CD4-positive, alpha-beta T cell (primary cell): ENCODE results near the gene CHGA. TPM values are rescaled to one million over a fixed set of nuclear protein-coding genes. Genes with fewer than 3 reads are reported as not detected.

Experiments used
- ATAC-seq: fragments of 200-7000 bp; cut with Tn5 transposase; one replicate; pipeline ENCODE4 v1.10.0; 2022; ENCODE audit warnings: mild to moderate bottlenecking; ENCODE audit not compliant: poor library complexity
- CTCF ChIA-PET: fragments of 350-600 bp; sonication (Branson Sonifier 250); formaldehyde crosslinking; loops from one replicate; lab custom pipeline; 2021; ENCODE audit warnings: antibody characterized with exemption, inconsistent platforms; lab: Charles Lee
- POLR2A ChIA-PET: fragments of 350-600 bp; sonication (Branson Sonifier 250); formaldehyde crosslinking; loops from one replicate; lab custom pipeline; 2021; ENCODE audit warnings: antibody characterized with exemption, inconsistent platforms; lab: Charles Lee
- DNase-seq, 14 experiments: peaks; one replicate each; pipeline ENCODE4 v3.0.0-alpha.2; 2013 to 2020; ENCODE audit warnings: mixed read lengths in 2 of 14
- H3K27ac ChIP-seq, 2 donors: one replicate each; pipeline versions ENCODE4 v1.5.1 to v1.7.0; 2013; ENCODE audit warnings: low read length in 2 of 2, low read depth in 1 of 2, mild to moderate bottlenecking in 1 of 2
- H3K27me3 ChIP-seq, 2 experiments: 1 replicate in 1 of 2; 2 replicates in 1 of 2; pipeline versions ENCODE4 v1.6.1 to v1.7.0; 2013; ENCODE audit warnings: low read length in 2 of 2, control low read depth in 1 of 2, mild to moderate bottlenecking in 1 of 2, moderate library complexity in 1 of 2; ENCODE audit not compliant: insufficient read depth in 2 of 2, control insufficient read depth in 1 of 2
- H3K36me3 ChIP-seq: one replicate; pipeline ENCODE4 v1.6.1; 2013; ENCODE audit warnings: low read length, control low read depth; ENCODE audit not compliant: insufficient read depth
- H3K4me1 ChIP-seq: one replicate; pipeline ENCODE4 v1.6.1; 2013; ENCODE audit warnings: low read length, control low read depth; ENCODE audit not compliant: insufficient read depth
- H3K4me3 ChIP-seq: one replicate; pipeline ENCODE4 v1.5.1; 2013; ENCODE audit warnings: mild to moderate bottlenecking, low read length, moderate library complexity
- H3K9me3 ChIP-seq, 2 experiments: 1 replicate in 1 of 2; 2 replicates in 1 of 2; pipeline versions ENCODE4 v1.6.1 to v1.7.0; 2013; ENCODE audit warnings: low read length in 2 of 2, mild to moderate bottlenecking in 2 of 2, control low read depth in 1 of 2, moderate library complexity in 1 of 2; ENCODE audit not compliant: control insufficient read depth in 1 of 2, insufficient read depth in 1 of 2
- H3K27ac Mint-ChIP-seq: one replicate; pipeline ENCODE4 v1.8.0; 2020; ENCODE audit warnings: mixed read lengths
- H3K27me3 Mint-ChIP-seq: one replicate; pipeline ENCODE4 v1.8.0; 2021; ENCODE audit warnings: mixed read lengths
- H3K36me3 Mint-ChIP-seq: one replicate; pipeline ENCODE4 v1.8.0; 2021; ENCODE audit warnings: low read depth, mixed read lengths
- H3K4me1 Mint-ChIP-seq: one replicate; pipeline ENCODE4 v1.8.0; 2021; ENCODE audit warnings: low read depth, mixed read lengths
- H3K4me3 Mint-ChIP-seq: one replicate; pipeline ENCODE4 v1.8.0; 2020; ENCODE audit warnings: mild to moderate bottlenecking, mixed read lengths
- H3K9me3 Mint-ChIP-seq: one replicate; pipeline ENCODE4 v1.8.0; 2020; ENCODE audit warnings: mixed read lengths
- CTCF ChIP-seq: fragments of 200-600 bp; IDR thresholded peaks from one replicate; pipeline ENCODE4 v1.8.0; 2022; ENCODE audit warnings: antibody characterized with exemption, mild to moderate bottlenecking
- intact Hi-C, 2 experiments: fragments of 100-400 bp; cut with DNase I in 1 of 2; cut with micrococcal nuclease in 1 of 2; formaldehyde crosslinking; loops; one replicate each; pipeline versions ENCODE4 v1.15.1 to v1.9.0; 2023 to 2025; cut with DNase I, micrococcal nuclease
- total RNA-seq, 174 experiments: library from RNA in 2 of 174; stranded (reverse) in 2 of 174; gene quantifications; one replicate each; pipeline ENCODE4 v1.2.3 and lab custom pipeline; 2021 to 2026

The CHGA gene
- total RNA-seq, 2 experiments from 2014 or later, result not detected

DNA sequence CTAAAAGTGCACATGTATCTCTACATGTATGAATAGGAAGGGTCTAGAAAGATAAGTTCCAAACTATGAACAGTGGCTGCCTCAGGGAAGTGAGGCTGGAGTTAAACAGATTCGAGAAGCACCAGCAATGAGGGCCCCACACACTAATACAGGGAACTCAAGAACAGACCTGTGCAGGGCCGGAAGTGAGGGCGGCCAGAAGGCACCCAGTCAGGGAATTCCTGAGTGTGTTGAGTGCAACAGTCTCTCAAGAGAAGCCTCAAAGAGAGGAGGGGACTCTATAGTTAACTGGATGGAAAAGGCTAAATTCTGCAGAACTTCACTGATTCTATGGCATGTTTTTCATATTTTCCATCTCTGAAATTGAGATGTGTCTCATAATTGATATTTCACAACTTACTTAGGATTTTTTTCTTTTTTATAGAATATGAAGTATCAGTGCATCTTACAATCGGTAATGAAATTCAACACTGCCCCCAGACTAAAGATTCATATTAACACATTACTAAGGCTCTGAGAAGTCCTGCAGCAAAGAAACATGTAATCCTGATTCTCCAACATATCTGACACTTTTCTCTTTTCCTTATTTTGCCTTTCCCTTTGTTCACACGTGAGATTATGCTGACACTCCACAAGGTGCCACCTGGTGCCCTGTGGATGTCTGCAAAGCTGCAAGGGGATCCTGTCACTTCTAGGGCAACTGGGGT is 61.3 kb downstream of the CHGA start:
- peaks cover 12% of the 10 kb centered on the region for H3K36me3 ChIP-seq
- no peak for DNase-seq
- peaks cover 70% of the 10 kb centered on the region for H3K36me3 Mint-ChIP-seq

More for the DNA sequence above, 61.3 kb downstream of the CHGA start:
- no peak overlapping the region for H3K27ac ChIP-seq
- ChIA-PET CTCF (no interaction called here), POLR2A (no interaction called here)
- intact Hi-C loops, result no loop called here
- Mint-ChIP-seq H3K4me3 (no peak overlapping the region), H3K27ac (no peak overlapping the region), H3K9me3 (peaks cover 7% of the 10 kb centered on the region), H3K27me3 (no peaks in the 10 kb centered on the region), H3K4me1 (no peaks in the 10 kb centered on the region)
- ATAC-seq, result no peak
- H3K4me3 ChIP-seq, result no peak overlapping the region
- peaks cover 10 to 36% of the 10 kb centered on the region in 2 experiments for H3K9me3 ChIP-seq
- TF ChIP-seq CTCF, result no peak
- no peaks in the 10 kb centered on the region for H3K27me3 ChIP-seq
- H3K4me1 ChIP-seq, result no peaks in the 10 kb centered on the region

Other genes starting within 250 kb of the CHGA start
- 1 to 10 TPM; 4.5 to 4.9 TPM for gene LGMN, start 174.5 kb upstream of the CHGA start, total RNA-seq
- gene GOLGA5, start 128.8 kb upstream of the CHGA start, total RNA-seq, result 1 to 10 TPM; 5.2 to 6.8 TPM
- 10 to 100 TPM; 19.0 to 20.6 TPM for gene ITPK1, start 192.8 kb downstream of the CHGA start, total RNA-seq